Measurements from ENCODE around the gene SZRD1.
A peak's percentile ranks its signal among the peaks of the same experiment; 100 is the strongest.

SZRD1 gene

DNA sequence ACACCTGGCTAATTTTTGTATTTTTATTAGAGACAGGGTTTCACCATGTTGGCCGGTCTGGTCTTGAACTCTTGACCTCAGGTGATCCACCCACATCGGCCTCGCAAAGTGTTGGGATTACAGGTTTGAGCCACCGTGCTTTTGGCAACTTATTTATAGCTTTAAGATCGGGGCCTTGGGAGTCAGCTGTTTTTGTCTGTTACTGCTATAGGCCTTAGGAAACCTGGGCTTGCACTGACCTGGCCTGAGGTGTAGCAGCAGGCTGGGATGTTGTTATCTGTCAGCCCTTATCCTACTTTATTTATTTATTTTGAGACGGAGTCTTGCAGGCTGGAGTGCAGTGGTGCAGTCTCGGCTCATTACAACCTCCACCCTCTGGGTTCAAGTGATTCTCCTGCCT lies 11.4 kb downstream of the SZRD1 start:
- ATAC-seq (no peak), DNase-seq (no peak)
- H3K36me3 Mint-ChIP-seq (ENCODE audit: low read depth) = peaks cover 16% of the 10 kb centered on the region
- peaks cover 56% of the 10 kb centered on the region for H3K4me1 Mint-ChIP-seq
- no peaks in the 10 kb centered on the region for H3K27me3 Mint-ChIP-seq
- no peaks in the 10 kb centered on the region for H3K9me3 Mint-ChIP-seq
- H3K4me3 Mint-ChIP-seq = no peak overlapping the region
- H3K27ac Mint-ChIP-seq = no peak overlapping the region

DNA sequence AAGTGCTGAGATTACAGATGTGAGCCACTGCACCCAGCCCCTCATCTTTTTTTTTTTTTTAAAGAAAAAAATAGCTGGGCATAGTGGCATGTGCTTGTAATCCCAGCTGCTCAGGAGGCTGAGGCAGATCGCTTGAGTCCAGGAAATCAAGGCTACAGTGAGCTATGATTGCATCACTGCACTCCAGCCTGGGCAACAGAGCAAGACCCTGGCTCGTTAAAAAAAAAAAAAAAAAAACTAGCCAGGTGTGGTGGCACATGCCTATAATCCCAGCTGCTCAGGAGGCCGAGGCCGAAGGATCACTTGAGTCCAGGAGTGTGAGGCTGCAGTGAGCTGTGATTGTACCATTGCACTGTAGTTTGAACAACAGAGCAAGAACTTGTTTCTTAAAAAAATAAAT lies 13.8 kb downstream of the SZRD1 start:
- H3K4me1 Mint-ChIP-seq = peaks cover 52% of the 10 kb centered on the region
- H3K36me3 Mint-ChIP-seq (ENCODE audit: low read depth) = peaks cover 14% of the 10 kb centered on the region
- ATAC-seq = no peak

DNA sequence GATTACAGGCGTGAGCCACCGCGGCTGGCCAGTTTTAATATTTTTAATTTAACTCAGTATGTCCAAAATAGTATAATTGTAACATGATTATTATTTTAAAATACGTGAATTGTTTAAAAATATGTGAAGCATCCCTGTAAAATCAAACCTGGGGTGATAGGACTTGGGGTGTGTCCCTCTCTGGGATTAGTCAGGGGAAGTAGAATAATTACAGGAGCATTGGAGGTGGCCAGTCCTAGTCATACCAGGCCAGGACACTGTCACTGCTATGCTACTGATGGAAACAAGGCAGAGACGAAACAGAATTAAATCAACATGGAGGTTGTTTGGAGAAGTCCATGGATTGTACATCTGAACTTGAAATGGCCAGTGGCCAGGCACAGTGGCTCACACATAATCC lies 16.8 kb downstream of the SZRD1 start:
- H3K27me3 Mint-ChIP-seq = no peaks in the 10 kb centered on the region
- H3K4me3 Mint-ChIP-seq = no peak overlapping the region
- ATAC-seq (no peak), DNase-seq (no peak)
- H3K9me3 Mint-ChIP-seq = no peaks in the 10 kb centered on the region
- peak overlapping the region; percentile 24 for H3K27ac Mint-ChIP-seq
- H3K4me1 Mint-ChIP-seq = peaks cover 62% of the 10 kb centered on the region
- peaks cover 13% of the 10 kb centered on the region for H3K36me3 Mint-ChIP-seq (ENCODE audit: low read depth)

More for the DNA sequence above, 13.8 kb downstream of the SZRD1 start:
- H3K9me3 Mint-ChIP-seq = no peaks in the 10 kb centered on the region
- H3K27ac Mint-ChIP-seq = no peak overlapping the region
- no peak overlapping the region for H3K4me3 Mint-ChIP-seq
- H3K27me3 Mint-ChIP-seq = no peaks in the 10 kb centered on the region
- no peak for DNase-seq

GRCh38 chr1:16385659-16386453 lies 18.8 kb downstream of the SZRD1 start:
- no peak for DNase-seq
- H3K9me3 Mint-ChIP-seq = no peaks in the 10 kb centered on the region
- peaks cover 11% of the 10 kb centered on the region for H3K36me3 Mint-ChIP-seq (ENCODE audit: low read depth)
- peak overlapping the region; percentile 40 for H3K27ac Mint-ChIP-seq
- no peaks in the 10 kb centered on the region for H3K27me3 Mint-ChIP-seq
- no peak for ATAC-seq
- H3K4me1 Mint-ChIP-seq = peaks cover 74% of the 10 kb centered on the region
- H3K4me3 Mint-ChIP-seq = no peak overlapping the region

DNA sequence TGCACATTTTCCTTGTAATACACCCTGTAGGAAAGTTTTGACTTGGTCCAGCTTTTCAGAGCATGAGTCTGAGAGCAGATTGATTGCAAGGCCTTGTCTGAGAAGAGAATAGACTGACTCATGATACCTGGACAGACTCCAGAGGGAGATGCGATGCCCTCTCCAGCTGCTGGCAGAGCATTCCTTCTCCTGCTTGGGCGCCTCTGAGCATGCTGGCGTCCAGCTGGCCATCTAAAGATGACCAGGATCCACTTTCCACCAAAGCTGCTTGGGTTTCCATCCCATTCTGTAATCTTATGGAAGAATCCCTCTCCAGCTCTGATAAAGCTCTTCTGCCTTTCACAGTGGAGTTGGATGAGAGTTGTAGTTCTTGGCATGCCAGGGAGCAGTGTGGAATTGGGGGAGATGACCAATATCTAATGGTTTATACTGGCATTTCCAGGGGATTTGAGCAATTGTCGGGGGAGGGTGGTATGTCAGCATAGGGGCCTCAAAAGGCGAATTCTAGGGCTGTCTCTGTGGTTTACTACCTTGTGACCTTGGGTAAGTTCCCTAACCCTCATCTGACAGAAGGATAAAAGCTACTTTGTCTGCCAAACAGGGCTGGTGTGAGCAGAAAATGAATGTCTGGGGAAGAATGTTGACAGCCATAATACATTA lies 19.5 kb downstream of the SZRD1 start:
- DNase-seq (no peak), ATAC-seq (peak; percentile 53)
- peaks cover 11% of the 10 kb centered on the region for H3K36me3 Mint-ChIP-seq (ENCODE audit: low read depth)
- no peaks in the 10 kb centered on the region for H3K9me3 Mint-ChIP-seq
- H3K4me1 Mint-ChIP-seq = peaks cover 81% of the 10 kb centered on the region
- H3K27me3 Mint-ChIP-seq = no peaks in the 10 kb centered on the region
- H3K4me3 Mint-ChIP-seq = peak overlapping the region; percentile 74
- peak overlapping the region; percentile 32 for H3K27ac Mint-ChIP-seq

- Mint-ChIP-seq H3K4me3 (peak overlapping the region; percentile 74), H3K27ac (peak overlapping the region; percentile 85), H3K4me1 (peaks cover 86% of the 10 kb centered on the region), H3K9me3 (no peaks in the 10 kb centered on the region), H3K36me3 (ENCODE audit: low read depth) (peaks cover 12% of the 10 kb centered on the region), H3K27me3 (no peaks in the 10 kb centered on the region)
- no peak for DNase-seq
- peak; percentile 16 for ATAC-seq
These were observed 20.5 kb downstream of the SZRD1 start for GRCh38 chr1:16387201-16388188.

DNA sequence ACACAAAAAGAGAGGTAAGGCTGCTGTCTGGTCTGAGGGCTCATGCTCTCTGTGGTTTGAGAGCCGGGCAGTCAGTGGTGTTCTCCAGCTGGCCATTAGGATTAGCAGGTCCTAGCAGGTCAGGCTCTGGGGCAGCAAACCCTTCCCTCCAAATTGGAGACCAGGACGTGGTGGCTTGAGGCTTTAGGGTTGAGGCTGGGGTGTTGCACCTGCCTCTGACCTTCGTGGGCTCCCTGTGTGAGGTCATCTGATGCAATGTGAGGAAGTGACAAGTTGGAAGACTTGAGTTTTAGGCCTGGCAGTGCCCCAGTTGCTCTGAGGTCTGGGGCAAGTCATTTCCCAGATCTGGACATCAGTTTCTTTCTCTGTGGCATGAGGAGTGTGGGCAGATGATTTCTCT lies 24.4 kb downstream of the SZRD1 start:
- Mint-ChIP-seq H3K27me3 (no peaks in the 10 kb centered on the region), H3K4me3 (no peak overlapping the region), H3K9me3 (no peaks in the 10 kb centered on the region), H3K27ac (peak overlapping the region; percentile 87), H3K4me1 (peaks cover 73% of the 10 kb centered on the region), H3K36me3 (ENCODE audit: low read depth) (peaks cover 17% of the 10 kb centered on the region)
- DNase-seq (peak; percentile 21), ATAC-seq (peak; percentile 64)

GRCh38 chr1:16392740-16393569 lies 25.9 kb downstream of the SZRD1 start:
- H3K9me3 Mint-ChIP-seq = no peaks in the 10 kb centered on the region
- peaks cover 71% of the 10 kb centered on the region for H3K4me1 Mint-ChIP-seq
- ATAC-seq (no peak), DNase-seq (no peak)
- no peak overlapping the region for H3K4me3 Mint-ChIP-seq
- H3K27me3 Mint-ChIP-seq = no peaks in the 10 kb centered on the region
- H3K27ac Mint-ChIP-seq = peak overlapping the region; percentile 87
- H3K36me3 Mint-ChIP-seq (ENCODE audit: low read depth) = peaks cover 20% of the 10 kb centered on the region

DNA sequence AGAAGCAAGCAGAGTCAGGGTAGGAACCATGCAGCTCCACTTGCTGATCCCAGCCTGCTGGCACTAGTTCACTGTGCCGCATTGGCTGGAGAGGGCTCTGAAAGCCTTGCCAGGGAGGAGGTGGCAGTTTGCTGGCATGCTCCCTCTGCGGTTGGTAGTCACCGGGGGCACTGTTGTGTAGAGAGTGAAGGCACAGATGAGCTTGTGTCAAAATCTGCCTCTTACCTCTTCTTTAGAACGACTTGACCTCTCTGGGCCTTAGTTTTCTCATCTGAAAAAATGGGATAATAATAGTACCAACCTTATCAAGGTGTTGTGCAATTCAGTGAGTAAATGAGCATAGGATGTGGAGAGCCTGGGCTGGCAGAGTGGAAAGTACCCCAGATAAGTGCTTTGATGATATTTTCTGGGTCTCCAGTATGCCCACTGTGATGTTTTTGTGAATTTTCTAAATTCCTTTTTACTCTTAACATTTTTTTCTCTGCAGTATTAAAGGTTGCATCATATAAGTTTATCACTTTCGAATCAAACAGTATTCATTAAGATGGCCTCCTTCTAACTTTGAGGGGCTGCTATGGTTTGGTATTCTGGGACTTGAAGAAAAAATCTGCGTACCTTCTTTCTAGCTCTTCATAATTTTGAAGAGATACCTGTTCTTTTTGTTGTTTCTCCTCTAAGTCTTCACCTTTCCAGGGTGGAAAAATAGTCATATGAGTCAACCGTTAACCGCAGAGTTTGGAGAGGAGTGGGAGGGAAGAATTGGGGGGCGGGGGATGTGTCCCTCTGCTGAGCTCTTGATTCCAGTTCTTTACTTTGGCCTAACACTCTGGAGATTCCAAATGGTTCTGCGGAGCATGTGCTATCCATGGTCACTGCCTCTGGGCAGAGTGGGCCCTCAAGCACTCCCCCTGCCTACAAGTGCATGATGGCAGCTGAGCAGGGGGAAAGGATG lies 26.8 kb downstream of the SZRD1 start:
- ATAC-seq (no peak), DNase-seq (no peak)
- H3K9me3 Mint-ChIP-seq = no peaks in the 10 kb centered on the region
- peaks cover 66% of the 10 kb centered on the region for H3K4me1 Mint-ChIP-seq
- H3K27me3 Mint-ChIP-seq = no peaks in the 10 kb centered on the region
- peaks cover 20% of the 10 kb centered on the region for H3K36me3 Mint-ChIP-seq (ENCODE audit: low read depth)
- peak overlapping the region; percentile 62 for H3K27ac Mint-ChIP-seq
- no peak overlapping the region for H3K4me3 Mint-ChIP-seq

- ATAC-seq = no peak
- H3K9me3 Mint-ChIP-seq = no peaks in the 10 kb centered on the region
- H3K4me1 Mint-ChIP-seq = peaks cover 59% of the 10 kb centered on the region
- H3K27me3 Mint-ChIP-seq = no peaks in the 10 kb centered on the region
- no peak overlapping the region for H3K4me3 Mint-ChIP-seq
- DNase-seq = no peak
- H3K27ac Mint-ChIP-seq = no peak overlapping the region
- peaks cover 22% of the 10 kb centered on the region for H3K36me3 Mint-ChIP-seq (ENCODE audit: low read depth)
These were observed 27.9 kb downstream of the SZRD1 start for GRCh38 chr1:16394977-16395376.

DNA sequence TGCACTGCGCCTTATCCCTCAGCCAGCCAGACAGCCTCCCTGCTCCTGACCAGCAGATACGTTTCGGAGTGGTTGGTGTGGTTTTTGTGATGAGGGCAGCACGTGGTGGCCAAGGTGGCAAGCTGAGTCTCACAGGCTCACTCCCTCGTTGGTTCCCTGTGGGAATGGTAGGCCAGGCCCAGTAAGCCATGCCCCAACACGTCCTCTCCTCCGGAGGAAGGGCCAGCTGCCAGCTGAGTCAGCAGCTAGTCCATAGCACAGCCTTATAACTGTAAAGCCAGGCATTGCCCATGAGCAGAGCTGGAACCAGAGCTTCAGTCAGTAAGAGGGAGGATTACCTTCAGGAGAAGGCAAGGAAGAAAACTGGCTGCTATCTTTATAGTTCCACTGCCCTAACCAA lies 29.5 kb downstream of the SZRD1 start:
- DNase-seq (no peak), ATAC-seq (no peak)
- Mint-ChIP-seq H3K4me1 (peaks cover 43% of the 10 kb centered on the region), H3K27me3 (no peaks in the 10 kb centered on the region), H3K9me3 (no peaks in the 10 kb centered on the region), H3K4me3 (no peak overlapping the region), H3K27ac (peak overlapping the region; percentile 76), H3K36me3 (ENCODE audit: low read depth) (peaks cover 21% of the 10 kb centered on the region)

DNA sequence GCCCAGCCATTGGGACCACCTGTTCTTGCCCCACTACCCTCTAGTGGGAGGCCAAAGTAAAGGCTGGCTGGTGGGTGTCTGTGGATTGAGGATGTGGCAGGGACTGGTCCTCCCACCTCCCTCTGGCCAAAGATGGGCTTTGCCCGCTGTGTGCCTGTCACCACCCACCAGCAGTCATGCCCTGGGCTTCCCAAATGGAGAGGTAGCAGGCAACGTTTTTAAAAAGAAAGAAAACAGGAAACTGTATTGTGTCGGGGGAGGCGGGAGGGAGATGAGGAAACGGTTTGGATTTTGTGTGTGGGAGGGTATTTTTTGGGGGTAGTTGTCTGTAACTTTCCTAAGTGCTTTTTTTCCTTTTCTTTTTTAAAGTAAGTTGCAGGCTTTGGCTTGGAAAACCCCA lies 30.1 kb downstream of the SZRD1 start:
- H3K36me3 Mint-ChIP-seq (ENCODE audit: low read depth) = peaks cover 19% of the 10 kb centered on the region
- DNase-seq = no peak

DNA sequence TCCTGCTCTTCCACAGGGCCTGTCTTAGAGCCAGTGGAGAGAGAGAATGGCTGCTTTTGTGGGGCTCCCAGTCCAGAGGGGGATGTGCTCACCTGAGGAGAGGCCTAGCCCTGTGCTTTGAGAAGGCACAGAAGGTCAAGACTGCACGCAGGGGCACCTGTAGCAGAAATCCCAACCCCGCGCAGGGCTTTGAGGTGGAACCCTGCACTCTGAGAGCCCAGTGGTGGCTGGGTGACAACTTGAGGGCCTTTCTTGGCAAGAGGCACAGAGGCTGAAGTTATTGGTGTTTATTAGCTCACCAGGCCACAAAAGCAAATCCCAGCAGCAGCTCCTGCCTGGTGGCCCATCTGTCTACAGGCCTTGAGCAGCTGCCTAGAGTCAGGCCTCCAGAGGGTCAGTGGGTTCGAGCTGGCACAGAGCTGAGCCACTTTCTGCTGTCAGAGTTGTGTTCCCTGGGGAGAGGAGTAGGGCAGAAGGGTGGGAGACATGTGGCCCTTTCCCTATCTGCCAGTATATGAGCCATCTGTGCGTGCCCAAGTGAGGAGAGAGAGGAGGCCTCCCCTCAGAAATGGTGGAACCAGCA lies 31.4 kb downstream of the SZRD1 start:
- Mint-ChIP-seq H3K27me3 (no peaks in the 10 kb centered on the region), H3K27ac (peak overlapping the region; percentile 76), H3K36me3 (ENCODE audit: low read depth) (peaks cover 12% of the 10 kb centered on the region), H3K4me1 (peaks cover 24% of the 10 kb centered on the region), H3K4me3 (no peak overlapping the region), H3K9me3 (no peaks in the 10 kb centered on the region)
- ATAC-seq (no peak), DNase-seq (no peak)

More for the DNA sequence above, 30.1 kb downstream of the SZRD1 start:
- ATAC-seq = no peak
- Mint-ChIP-seq H3K4me1 (peaks cover 37% of the 10 kb centered on the region), H3K27ac (peak overlapping the region; percentile 76), H3K9me3 (no peaks in the 10 kb centered on the region), H3K4me3 (no peak overlapping the region), H3K27me3 (no peaks in the 10 kb centered on the region)
